Natural killer cell (primary cell): ENCODE measurements around the gene TAB2. TPM values are rescaled to one million over a fixed set of nuclear protein-coding genes. Genes with fewer than 3 reads are reported as not detected.

Source experiments
- ATAC-seq, 3 donors: fragments of 150-1000 bp in 2 of 3; fragments of 200-7000 bp in 1 of 3; cut with Tn5 transposase; 1 replicate in 1 of 3; 2 replicates in 2 of 3; pipeline ENCODE4 v1.10.0; 2021; ENCODE audit warnings: mild to moderate bottlenecking in 2 of 3, moderate library complexity in 2 of 3
- DNase-seq, 2 donors: peaks; one replicate each; pipeline versions ENCODE4 v3.0.0 to v3.0.0-alpha.2; 2013 to 2021; ENCODE audit warnings: mixed read lengths in 1 of 2
- H3K27ac ChIP-seq: one replicate; pipeline ENCODE4 v1.5.1; 2013; ENCODE audit warnings: mild to moderate bottlenecking, low read length
- H3K27me3 ChIP-seq: one replicate; pipeline ENCODE4 v1.6.1; 2013; ENCODE audit warnings: low read length; ENCODE audit not compliant: control insufficient read depth, insufficient read depth
- H3K36me3 ChIP-seq: one replicate; pipeline ENCODE4 v1.6.1; 2013; ENCODE audit warnings: low read length; ENCODE audit not compliant: control insufficient read depth, insufficient read depth
- H3K4me1 ChIP-seq: one replicate; pipeline ENCODE4 v1.6.1; 2013; ENCODE audit warnings: low read length; ENCODE audit not compliant: control insufficient read depth, insufficient read depth
- H3K4me3 ChIP-seq: one replicate; pipeline ENCODE4 v1.5.1; 2013; ENCODE audit warnings: low read length
- H3K9me3 ChIP-seq: one replicate; pipeline ENCODE4 v1.6.1; 2013; ENCODE audit warnings: low read length; ENCODE audit not compliant: control insufficient read depth, insufficient read depth
- H3K27ac Mint-ChIP-seq, 2 donors: one replicate each; pipeline ENCODE4 v1.8.0; 2022; ENCODE audit warnings: mild to moderate bottlenecking in 2 of 2, mixed read lengths in 2 of 2, moderate library complexity in 1 of 2
- H3K27me3 Mint-ChIP-seq, 2 donors: one replicate each; pipeline ENCODE4 v1.8.0; 2022; ENCODE audit warnings: low read depth in 2 of 2, mixed read lengths in 2 of 2
- H3K36me3 Mint-ChIP-seq: one replicate; pipeline ENCODE4 v1.8.0; 2022; ENCODE audit warnings: mixed read lengths
- H3K4me1 Mint-ChIP-seq, 2 donors: one replicate each; pipeline ENCODE4 v1.8.0; 2022; ENCODE audit warnings: mixed read lengths in 2 of 2
- H3K4me3 Mint-ChIP-seq: one replicate; pipeline ENCODE4 v1.8.0; 2022; ENCODE audit warnings: mild to moderate bottlenecking, moderate library complexity, mixed read lengths
- H3K9me3 Mint-ChIP-seq, 2 donors: one replicate each; pipeline ENCODE4 v1.8.0; 2022; ENCODE audit warnings: mixed read lengths in 2 of 2
- CTCF ChIP-seq: fragments of 200-600 bp; IDR thresholded peaks from one replicate; pipeline ENCODE4 v1.8.0; 2022; ENCODE audit warnings: antibody characterized with exemption
- WGBS: methylation state at CpG from one replicate; pipeline ENCODE4 v1.1.7; 2013; ENCODE audit warnings: missing lambda C conversion rate; ENCODE audit not compliant: insufficient coverage; 5-methylcytosine and 5-hydroxymethylcytosine counted together
- intact Hi-C: fragments of 100-400 bp; cut with micrococcal nuclease; formaldehyde crosslinking; loops from one replicate; pipeline ENCODE4 v1.14.2; 2022
- total RNA-seq, 4 donors: library from RNA; stranded (reverse); fragments of 120-200 nt in 1 of 4; gene quantifications; one replicate each; pipeline versions ENCODE4 v1.2.3 to v1.2.4, GENCODE V29; 2013 to 2022

The TAB2 gene
- total RNA-seq, 3 donors from 2014 or later (not counting 1 experiment from before 2014, with no cell fraction given) = 65.7 to 74.9 (median 68.9) TPM

DNA sequence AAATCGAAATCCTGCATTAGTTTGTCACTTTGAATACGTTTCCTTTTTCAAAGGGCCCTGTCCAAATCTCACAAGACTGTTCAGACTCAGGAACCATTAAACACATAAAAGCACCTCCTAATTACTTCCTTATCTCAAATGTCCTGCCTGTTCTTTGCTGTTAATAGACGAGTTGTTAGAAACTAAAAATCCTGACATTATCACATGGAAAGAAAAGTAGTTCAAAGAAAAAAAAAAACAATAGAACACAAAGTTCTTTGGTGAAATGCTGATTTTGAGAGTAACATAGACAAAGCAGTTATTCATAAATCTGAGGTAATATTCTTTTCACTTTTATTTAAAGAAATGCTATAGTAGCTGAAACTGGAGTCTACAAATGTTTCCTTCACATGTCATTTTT is 12.1 kb upstream of the TAB2 start:
- 53% methylated on average over 3 of the region's 3 CpGs for WGBS
- intact Hi-C loops = no loop called here
- H3K4me3 Mint-ChIP-seq = no peak overlapping the region
- H3K4me3 ChIP-seq = no peak overlapping the region
- TF ChIP-seq CTCF = no peak
- ATAC-seq = no peak
- no peaks in the 10 kb centered on the region for H3K36me3 ChIP-seq
- no peaks in the 10 kb centered on the region for H3K36me3 Mint-ChIP-seq
- no peaks in the 10 kb centered on the region for H3K4me1 Mint-ChIP-seq
- no peaks in the 10 kb centered on the region for H3K4me1 ChIP-seq
- no peaks in the 10 kb centered on the region for H3K9me3 ChIP-seq
- H3K27me3 Mint-ChIP-seq = peaks cover 0 to 3% of the 10 kb centered on the region in 2 donors
- H3K9me3 Mint-ChIP-seq = no peaks in the 10 kb centered on the region
- no peaks in the 10 kb centered on the region for H3K27me3 ChIP-seq
- DNase-seq = no peak
- no peak overlapping the region for H3K27ac ChIP-seq
- H3K27ac Mint-ChIP-seq = no peak overlapping the region

- DNase-seq (no peak), ATAC-seq (no peak)
- TF ChIP-seq CTCF = no peak
- Histone ChIP-seq H3K4me1 (no peaks in the 10 kb centered on the region), H3K27me3 (no peaks in the 10 kb centered on the region), H3K9me3 (no peaks in the 10 kb centered on the region), H3K36me3 (no peaks in the 10 kb centered on the region), H3K27ac (no peak overlapping the region), H3K4me3 (no peak overlapping the region)
- Mint-ChIP-seq H3K27me3 (peaks cover 0 to 8% of the 10 kb centered on the region in 2 donors), H3K4me1 (no peaks in the 10 kb centered on the region), H3K36me3 (no peaks in the 10 kb centered on the region), H3K4me3 (no peak overlapping the region), H3K27ac (no peak overlapping the region), H3K9me3 (no peaks in the 10 kb centered on the region)
- intact Hi-C loops = no loop called here
- WGBS = 92% methylated on average over 3 of the region's 3 CpGs
Measured at GRCh38 chr6:149306967-149307366, 10.5 kb upstream of the TAB2 start.

DNA sequence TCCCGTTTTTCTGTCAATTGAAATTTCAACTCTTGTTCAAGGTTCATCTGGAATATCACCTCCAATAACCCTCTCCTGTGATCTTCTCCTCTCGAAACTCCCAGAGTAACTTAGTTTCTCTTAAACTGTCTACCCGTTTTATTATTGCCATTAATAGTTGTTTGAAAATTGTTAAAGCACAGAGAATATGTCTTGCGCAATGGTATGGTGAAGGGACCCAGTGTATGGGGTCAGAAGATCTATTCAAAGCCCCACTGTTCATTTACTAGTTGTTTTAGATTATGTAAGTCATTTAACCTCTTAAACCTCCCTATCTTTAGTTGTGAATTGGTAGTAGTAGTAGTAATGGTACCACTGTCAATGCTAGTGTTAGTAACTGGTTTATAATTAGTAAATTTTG is 6.2 kb upstream of the TAB2 start:
- Histone ChIP-seq H3K4me1 (no peaks in the 10 kb centered on the region), H3K36me3 (no peaks in the 10 kb centered on the region), H3K27me3 (no peaks in the 10 kb centered on the region), H3K4me3 (no peak overlapping the region), H3K27ac (no peak overlapping the region), H3K9me3 (no peaks in the 10 kb centered on the region)
- ATAC-seq (no peak), DNase-seq (no peak)
- intact Hi-C loops = loop anchor here (10.0 kb wide), 1 partner anchor 746 kb away; no protein-coding TSS in a partner anchor
- Mint-ChIP-seq H3K27ac (no peak overlapping the region), H3K4me3 (no peak overlapping the region), H3K36me3 (no peaks in the 10 kb centered on the region), H3K27me3 (peaks cover 0 to 9% of the 10 kb centered on the region in 2 donors), H3K4me1 (peaks cover 0 to 2% of the 10 kb centered on the region in 2 donors), H3K9me3 (no peaks in the 10 kb centered on the region)
- TF ChIP-seq CTCF = no peak
- 69% methylated on average over 2 of the region's 4 CpGs for WGBS

GRCh38 chr6:149311766-149312165 is 5.7 kb upstream of the TAB2 start:
- no peak for TF ChIP-seq CTCF
- Histone ChIP-seq H3K27me3 (no peaks in the 10 kb centered on the region), H3K4me3 (no peak overlapping the region), H3K27ac (no peak overlapping the region), H3K9me3 (no peaks in the 10 kb centered on the region), H3K4me1 (no peaks in the 10 kb centered on the region), H3K36me3 (no peaks in the 10 kb centered on the region)
- no peaks in the 10 kb centered on the region for H3K9me3 Mint-ChIP-seq
- H3K4me1 Mint-ChIP-seq = peaks cover 0 to 6% of the 10 kb centered on the region in 2 donors
- no peak overlapping the region for H3K27ac Mint-ChIP-seq
- WGBS = 100% methylated on average over 1 of the region's 1 CpG
- intact Hi-C loops = loop anchor here (10.0 kb wide), 1 partner anchor 747 kb away; no protein-coding TSS in a partner anchor
- no peaks in the 10 kb centered on the region for H3K36me3 Mint-ChIP-seq
- DNase-seq (no peak), ATAC-seq (no peak)
- no peak overlapping the region for H3K4me3 Mint-ChIP-seq
- H3K27me3 Mint-ChIP-seq = peaks cover 0 to 9% of the 10 kb centered on the region in 2 donors
